Measurements from ENCODE around the gene EXTL1.

Gene EXTL1

GRCh38 chr1:26023009-26023408, 1.4 kb downstream of the EXTL1 start:
- TF ChIP-seq, protein P1, sequence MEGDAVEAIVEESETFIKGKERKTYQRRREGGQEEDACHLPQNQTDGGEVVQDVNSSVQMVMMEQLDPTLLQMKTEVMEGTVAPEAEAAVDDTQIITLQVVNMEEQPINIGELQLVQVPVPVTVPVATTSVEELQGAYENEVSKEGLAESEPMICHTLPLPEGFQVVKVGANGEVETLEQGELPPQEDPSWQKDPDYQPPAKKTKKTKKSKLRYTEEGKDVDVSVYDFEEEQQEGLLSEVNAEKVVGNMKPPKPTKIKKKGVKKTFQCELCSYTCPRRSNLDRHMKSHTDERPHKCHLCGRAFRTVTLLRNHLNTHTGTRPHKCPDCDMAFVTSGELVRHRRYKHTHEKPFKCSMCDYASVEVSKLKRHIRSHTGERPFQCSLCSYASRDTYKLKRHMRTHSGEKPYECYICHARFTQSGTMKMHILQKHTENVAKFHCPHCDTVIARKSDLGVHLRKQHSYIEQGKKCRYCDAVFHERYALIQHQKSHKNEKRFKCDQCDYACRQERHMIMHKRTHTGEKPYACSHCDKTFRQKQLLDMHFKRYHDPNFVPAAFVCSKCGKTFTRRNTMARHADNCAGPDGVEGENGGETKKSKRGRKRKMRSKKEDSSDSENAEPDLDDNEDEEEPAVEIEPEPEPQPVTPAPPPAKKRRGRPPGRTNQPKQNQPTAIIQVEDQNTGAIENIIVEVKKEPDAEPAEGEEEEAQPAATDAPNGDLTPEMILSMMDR (IDR thresholded peaks at IDR 0.05; ENCODE audit: insufficient read depth, low read depth, low read length, missing control alignments): no peak
- no peak for DNase-seq (ENCODE audit: low read depth)
- H3K4me3 ChIP-seq (ENCODE audit: low read depth, low read length): no peak overlapping the region

DNA sequence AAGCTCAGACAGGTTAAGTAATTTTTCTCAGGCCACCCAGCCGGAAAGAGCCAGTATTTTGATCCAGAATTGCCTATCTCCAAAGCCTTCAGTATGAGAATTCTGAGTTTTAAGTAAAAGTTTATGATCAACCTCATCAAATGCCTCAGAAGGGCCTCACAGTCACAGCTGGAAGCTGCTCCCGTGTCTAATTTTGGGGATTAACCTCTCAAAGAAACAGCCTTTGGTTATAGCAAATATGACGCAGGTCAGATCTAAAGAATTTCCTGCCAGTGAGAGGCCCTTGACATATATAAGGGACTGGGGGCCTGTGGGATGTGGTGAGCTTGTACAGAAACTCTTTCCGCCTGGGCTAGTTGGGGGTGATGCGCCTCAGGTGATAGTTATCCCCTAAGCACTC, 2.3 kb downstream of the EXTL1 start:
- no peak overlapping the region for H3K4me3 ChIP-seq (ENCODE audit: low read depth, low read length)
- no peak for DNase-seq (ENCODE audit: low read depth)
- TF ChIP-seq, protein P1 (IDR thresholded peaks at IDR 0.05; ENCODE audit: insufficient read depth, low read depth, low read length, missing control alignments): no peak

DNA sequence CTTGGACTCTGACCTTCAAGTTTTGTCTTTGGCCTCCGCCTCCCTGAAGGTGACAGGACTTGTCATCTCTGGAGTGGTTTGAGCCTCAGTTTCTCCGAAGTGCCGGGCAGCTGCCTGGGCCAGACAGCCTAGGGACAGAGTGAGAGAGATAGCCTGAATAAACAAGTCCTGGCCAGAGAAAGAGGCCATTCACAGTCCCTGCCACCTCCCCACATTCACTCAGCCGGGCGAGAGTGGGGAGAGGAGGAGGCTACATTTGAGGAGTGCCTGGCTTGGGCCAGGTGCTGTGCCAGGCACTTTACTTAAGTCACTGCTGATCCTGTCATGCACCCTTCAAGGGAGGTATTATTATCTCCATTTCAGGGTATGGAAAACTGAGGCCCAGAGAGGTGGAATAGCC, 3.5 kb downstream of the EXTL1 start:
- no peak for DNase-seq (ENCODE audit: low read depth)
- TF ChIP-seq, protein P1 (IDR thresholded peaks at IDR 0.05; ENCODE audit: insufficient read depth, low read depth, low read length, missing control alignments): no peak
- no peak overlapping the region for H3K4me3 ChIP-seq (ENCODE audit: low read depth, low read length)

DNA sequence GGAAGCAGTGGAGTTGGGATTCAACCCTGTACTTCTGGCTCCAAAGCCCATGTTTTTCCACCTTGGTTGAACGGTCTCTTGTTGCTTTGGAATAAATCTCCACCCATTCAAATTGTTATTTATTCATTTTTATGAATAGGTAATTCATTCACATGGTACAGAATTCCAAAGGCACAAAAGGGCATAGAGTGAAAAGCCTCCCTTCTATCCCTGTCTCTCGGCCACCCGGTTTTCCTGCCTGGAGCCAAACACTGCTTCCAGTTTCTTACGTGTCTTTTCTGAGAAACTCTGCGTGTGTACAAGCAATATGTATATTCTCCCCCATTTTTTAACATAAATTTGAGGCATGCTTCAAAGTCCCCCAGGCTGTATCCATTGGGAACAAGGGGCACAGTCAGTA, 3.9 kb downstream of the EXTL1 start:
- no peak overlapping the region for H3K4me3 ChIP-seq (ENCODE audit: low read depth, low read length)
- no peak for DNase-seq (ENCODE audit: low read depth)
- TF ChIP-seq, protein P1 (IDR thresholded peaks at IDR 0.05; ENCODE audit: insufficient read depth, low read depth, low read length, missing control alignments): no peak

GRCh38 chr1:26027716-26028489, 6.3 kb downstream of the EXTL1 start:
- H3K4me3 ChIP-seq (ENCODE audit: low read depth, low read length): no peak overlapping the region
- TF ChIP-seq, protein P1 (IDR thresholded peaks at IDR 0.05; ENCODE audit: insufficient read depth, low read depth, low read length, missing control alignments): no peak
- no peak for DNase-seq (ENCODE audit: low read depth)

GRCh38 chr1:26028490-26028980, 7.0 kb downstream of the EXTL1 start:
- H3K4me3 ChIP-seq (ENCODE audit: low read depth, low read length): no peak overlapping the region
- TF ChIP-seq, protein P1 (IDR thresholded peaks at IDR 0.05; ENCODE audit: insufficient read depth, low read depth, low read length, missing control alignments): no peak
- no peak for DNase-seq (ENCODE audit: low read depth)
